Ovary (tissue), 9 donors: ENCODE data around the gene IFITM10. TPM values are rescaled to one million over a fixed set of nuclear protein-coding genes. Genes with fewer than 3 reads are reported as not detected.

Source experiments
- DNase-seq, 5 donors: peaks; one replicate each; pipeline ENCODE4 v3.0.0-alpha.2; 2019 to 2020
- H3K27ac ChIP-seq, 2 donors: fragments of 200-600 bp; one replicate each; pipeline versions ENCODE4 v1.5.1 to v1.8.0; 2019 to 2022
- H3K27me3 ChIP-seq: fragments of 200-600 bp; one replicate; pipeline ENCODE4 v1.8.0; 2022
- H3K36me3 ChIP-seq: fragments of 200-600 bp; sonication (generic); one replicate; pipeline ENCODE4 v1.5.1; 2019
- H3K4me1 ChIP-seq: one replicate; pipeline ENCODE4 v1.8.1; 2013; ENCODE audit warnings: mild to moderate bottlenecking, moderate library complexity; ENCODE audit not compliant: insufficient read depth
- H3K4me3 ChIP-seq: fragments of 200-600 bp; sonication (generic); one replicate; pipeline ENCODE4 v1.5.1; 2017
- H3K9me3 ChIP-seq, 2 donors: fragments of 200-600 bp in 1 of 2; sonication (generic) in 1 of 2; one replicate each; pipeline versions ENCODE4 v1.5.1 to v1.8.1; 2013 to 2019; ENCODE audit warnings: mild to moderate bottlenecking in 1 of 2, moderate library complexity in 1 of 2
- CTCF ChIP-seq, 3 donors: fragments of 450-650 bp in 2 of 3; fragments of 200-600 bp in 1 of 3; IDR thresholded peaks; one replicate each; pipeline versions ENCODE4 v1.5.1 to v1.8.0; 2016 to 2022; ENCODE audit warnings: antibody characterized with exemption in 3 of 3, mild to moderate bottlenecking in 1 of 3
- EP300 ChIP-seq: sonication (generic); formaldehyde crosslinking; IDR thresholded peaks from one replicate; pipeline ENCODE4 v1.6.1; 2017; ENCODE audit warnings: antibody characterized with exemption
- POLR2A ChIP-seq: fragments of 450-650 bp; IDR thresholded peaks from one replicate; pipeline ENCODE4 v1.6.1; 2017; ENCODE audit warnings: antibody characterized with exemption, mild to moderate bottlenecking, moderate library complexity
- WGBS, 3 donors: extraction: QIAGEN DNeasy Blood & Tissue Kit in 1 of 3; methylation state at CpG; one replicate each; pipeline versions ENCODE4 v1.1.5 to v1.1.7; 2013 to 2017; 5-methylcytosine and 5-hydroxymethylcytosine counted together
- intact Hi-C, 4 donors: fragments of 100-400 bp; cut with DNase I; formaldehyde crosslinking; loops; one replicate each; pipeline versions ENCODE4 v1.11.0 to v1.15.1; 2022 to 2023
- polyA plus RNA-seq, 2 donors: library from polyadenylated mRNA; stranded (reverse); fragments of 200-250 nt in 1 of 2; fragments of 350-450 nt in 1 of 2; fragmentation: Illumina TruSeq in 1 of 2; extraction: RNeasy Lipid Tissue Mini Kit (QIAGEN cat#74804) in 1 of 2; gene quantifications; one replicate each; pipeline ENCODE4 v1.2.3, GENCODE V29; 2013 to 2014
- total RNA-seq, 7 donors: library from RNA; depleted of rRNA in 2 of 7; stranded (reverse); fragments of >200 nt in 2 of 7; fragmentation: NEBNext Ultra II Directional in 3 of 7; extraction: Animal tissue kit (Norgen Biotek cat#: 25700) in 3 of 7; gene quantifications; one replicate each; pipeline versions ENCODE4 v1.1.0 to v1.2.4, GENCODE V29; 2016 to 2023
- donor health status: DM: no; HTN: no; CAD: no; lungs with moderate emphysema.
- donor health status: DM: no; HTN: no; CAD: no.
- donor health status: Bipolar disorder and iron deficiency.
- donor health status: DM: yes; HTN: yes; CAD: no.
- donor health status: DM: no; HTN: no; CAD: no.
- donor health status: DM: yes; HTN: yes; CAD: no.

Gene IFITM10
- total and polyA plus RNA-seq, 9 donors = 0.15 to 3.6 (median 0.97) TPM

- H3K36me3 ChIP-seq = no peaks in the 10 kb centered on the region
These were observed 5.3 kb downstream of the IFITM10 start for GRCh38 chr11:1744891-1745700.

GRCh38 chr11:1744137-1744886, 6.1 kb downstream of the IFITM10 start:
- Histone ChIP-seq H3K27ac (no peak overlapping the region), H3K4me1 (peaks cover 3% of the 10 kb centered on the region), H3K4me3 (no peak overlapping the region), H3K36me3 (no peaks in the 10 kb centered on the region), H3K9me3 (no peaks in the 10 kb centered on the region), H3K27me3 (no peaks in the 10 kb centered on the region)
- DNase-seq = peak in 1 of 5 donors; percentile 48
- intact Hi-C loops = no loop called here
- WGBS, 3 donors = 40 to 46% (median 43%) methylated on average over 23 of the region's 23 CpGs
- TF ChIP-seq POLR2A (no peak), CTCF (IDR thresholded peaks at IDR 0.05) (no peak), EP300 (no peak)

More at GRCh38 chr11:1744891-1745700, 5.3 kb downstream of the IFITM10 start:
- TF ChIP-seq EP300 (no peak), POLR2A (no peak), CTCF (IDR thresholded peaks at IDR 0.05) (no peak)
- no peak overlapping the region for H3K4me3 ChIP-seq
- intact Hi-C loops = no loop called here
- 41 to 56% (median 41%) methylated on average over 18 of the region's 18 CpGs for WGBS, 3 donors
- H3K9me3 ChIP-seq = no peaks in the 10 kb centered on the region
- no peak for DNase-seq
- H3K27me3 ChIP-seq = no peaks in the 10 kb centered on the region
- H3K27ac ChIP-seq = no peak overlapping the region
- peaks cover 3% of the 10 kb centered on the region for H3K4me1 ChIP-seq

- Histone ChIP-seq H3K9me3 (no peaks in the 10 kb centered on the region), H3K4me3 (no peak overlapping the region), H3K27me3 (no peaks in the 10 kb centered on the region), H3K4me1 (peaks cover 3% of the 10 kb centered on the region), H3K36me3 (no peaks in the 10 kb centered on the region), H3K27ac (no peak overlapping the region)
- DNase-seq = no peak
- intact Hi-C loops = no loop called here
- TF ChIP-seq EP300 (no peak), POLR2A (no peak), CTCF (IDR thresholded peaks at IDR 0.05) (no peak)
- 81 to 87% (median 82%) methylated on average over 10 of the region's 10 CpGs for WGBS, 3 donors
These were observed 6.7 kb downstream of the IFITM10 start for GRCh38 chr11:1743585-1744136.

GRCh38 chr11:1742869-1743584, 7.4 kb downstream of the IFITM10 start:
- intact Hi-C loops = no loop called here
- WGBS, 3 donors = 86 to 90% (median 89%) methylated on average over 3 of the region's 3 CpGs
- Histone ChIP-seq H3K36me3 (no peaks in the 10 kb centered on the region), H3K27ac (no peak overlapping the region), H3K4me3 (no peak overlapping the region), H3K4me1 (peaks cover 3% of the 10 kb centered on the region), H3K9me3 (no peaks in the 10 kb centered on the region), H3K27me3 (no peaks in the 10 kb centered on the region)
- no peak for TF ChIP-seq CTCF (IDR thresholded peaks at IDR 0.05)
- no peak for TF ChIP-seq POLR2A
- TF ChIP-seq EP300 = no peak
- DNase-seq = no peak
